Liver (tissue), 9 donors: ENCODE data around the gene NFATC1. TPM values are rescaled to one million over a fixed set of nuclear protein-coding genes. Genes with fewer than 3 reads are reported as not detected.

ENCODE experiments used
- DNase-seq: peaks from one replicate; pipeline ENCODE4 v3.0.0-alpha.2; 2017; ENCODE audit warnings: low spot score
- H3K27ac ChIP-seq, 2 donors: one replicate each; pipeline ENCODE4 v1.7.0; 2013; ENCODE audit warnings: inconsistent platforms in 2 of 2, low read length in 2 of 2, control low read depth in 1 of 2, low read depth in 1 of 2, mild to moderate bottlenecking in 1 of 2
- H3K27me3 ChIP-seq, 4 donors: one replicate each; pipeline versions ENCODE4 v1.6.1 to v1.7.0; 2013; ENCODE audit warnings: low read length in 3 of 4, inconsistent platforms in 1 of 4, mild to moderate bottlenecking in 1 of 4, moderate library complexity in 1 of 4; ENCODE audit not compliant: control insufficient read depth in 4 of 4, insufficient read depth in 4 of 4
- H3K36me3 ChIP-seq, 4 donors: one replicate each; pipeline versions ENCODE4 v1.6.1 to v1.7.0; 2013; ENCODE audit warnings: low read length in 3 of 4, mild to moderate bottlenecking in 3 of 4, low read depth in 1 of 4, moderate library complexity in 1 of 4; ENCODE audit not compliant: control insufficient read depth in 4 of 4, insufficient read depth in 3 of 4
- H3K4me1 ChIP-seq, 4 donors: one replicate each; pipeline versions ENCODE4 v1.6.1 to v1.7.0; 2013; ENCODE audit warnings: low read length in 3 of 4, mild to moderate bottlenecking in 3 of 4, moderate library complexity in 1 of 4; ENCODE audit not compliant: control insufficient read depth in 4 of 4, insufficient read depth in 4 of 4
- H3K4me3 ChIP-seq, 3 donors: one replicate each; pipeline versions ENCODE4 v1.6.1 to v1.7.0; 2013; ENCODE audit warnings: low read length in 3 of 3, control low read depth in 1 of 3, low read depth in 1 of 3, mild to moderate bottlenecking in 1 of 3
- H3K9ac ChIP-seq, 2 donors: one replicate each; pipeline ENCODE4 v1.7.0; 2013; ENCODE audit warnings: low read length in 2 of 2, mild to moderate bottlenecking in 2 of 2, moderate library complexity in 2 of 2, control low read depth in 1 of 2, low read depth in 1 of 2
- H3K9me3 ChIP-seq, 4 donors: one replicate each; pipeline versions ENCODE4 v1.6.1 to v1.7.0; 2013; ENCODE audit warnings: low read length in 3 of 4; ENCODE audit not compliant: control insufficient read depth in 4 of 4
- ATF3 ChIP-seq: IDR thresholded peaks from 2 replicates; pipeline ENCODE4 v1.6.1; 2016; ENCODE audit warnings: antibody characterized with exemption
- CTCF ChIP-seq: fragments of 150-350 bp; IDR thresholded peaks from 2 replicates; pipeline ENCODE4 v1.5.1; 2017; ENCODE audit warnings: improper control_type of control experiment, low read depth, low read length; ENCODE audit not compliant: missing input control
- EGR1 ChIP-seq, 2 donors: IDR thresholded peaks; 2 replicates each; pipeline ENCODE4 v1.6.1; 2016 to 2018; ENCODE audit warnings: antibody characterized with exemption in 2 of 2, low read depth in 2 of 2
- FOXA1 ChIP-seq: IDR thresholded peaks from 2 replicates; pipeline ENCODE4 v1.6.1; 2016; ENCODE audit warnings: antibody characterized with exemption
- FOXA2 ChIP-seq: IDR thresholded peaks from 2 replicates; pipeline ENCODE4 v1.6.1; 2016; ENCODE audit warnings: antibody characterized with exemption
- GABPA ChIP-seq, 2 donors: IDR thresholded peaks in 1 of 2; conservative IDR thresholded peaks in 1 of 2; 2 replicates each; pipeline ENCODE4 v1.6.1; 2016; ENCODE audit warnings: antibody characterized with exemption in 2 of 2, mild to moderate bottlenecking in 1 of 2, moderate library complexity in 1 of 2
- HNF4A ChIP-seq, 2 donors: conservative IDR thresholded peaks; 2 replicates each; pipeline ENCODE4 v1.6.1; 2016; ENCODE audit warnings: antibody characterized with exemption in 2 of 2, mild to moderate bottlenecking in 2 of 2
- HNF4G ChIP-seq: IDR thresholded peaks from 2 replicates; pipeline ENCODE4 v1.6.1; 2016; ENCODE audit warnings: antibody characterized with exemption
- MAX ChIP-seq: IDR thresholded peaks from 2 replicates; pipeline ENCODE4 v1.6.1; 2016; ENCODE audit warnings: antibody characterized with exemption
- NR2F2 ChIP-seq: IDR thresholded peaks from 2 replicates; pipeline ENCODE4 v1.6.1; 2016; ENCODE audit warnings: antibody characterized with exemption
- RAD21 ChIP-seq, 2 donors: IDR thresholded peaks; 2 replicates each; pipeline ENCODE4 v1.6.1; 2016; ENCODE audit warnings: antibody characterized with exemption in 2 of 2, mild to moderate bottlenecking in 2 of 2
- REST ChIP-seq: IDR thresholded peaks from 2 replicates; pipeline ENCODE4 v1.6.1; 2016; ENCODE audit warnings: antibody characterized with exemption, mild to moderate bottlenecking
- RXRA ChIP-seq, 2 donors: IDR thresholded peaks; 2 replicates each; pipeline ENCODE4 v1.6.1; 2017 to 2018; ENCODE audit warnings: antibody characterized with exemption in 2 of 2, mild to moderate bottlenecking in 1 of 2
- SP1 ChIP-seq: IDR thresholded peaks from 2 replicates; pipeline ENCODE4 v1.6.1; 2018; ENCODE audit warnings: antibody characterized with exemption, mild to moderate bottlenecking
- TAF1 ChIP-seq: conservative IDR thresholded peaks from 2 replicates; pipeline ENCODE4 v1.6.1; 2016; ENCODE audit warnings: antibody characterized with exemption, mild to moderate bottlenecking
- YY1 ChIP-seq: IDR thresholded peaks from 2 replicates; pipeline ENCODE4 v1.6.1; 2016; ENCODE audit warnings: antibody characterized with exemption, mild to moderate bottlenecking
- ZBTB33 ChIP-seq: IDR thresholded peaks from 2 replicates; pipeline ENCODE4 v1.6.1; 2016; ENCODE audit warnings: antibody characterized with exemption
- WGBS: extraction: QIAGEN DNeasy Blood & Tissue Kit; methylation state at CpG from one replicate; pipeline ENCODE4 v1.1.7; 2013; 5-methylcytosine and 5-hydroxymethylcytosine counted together
- polyA plus RNA-seq, 2 donors: library from polyadenylated mRNA; stranded (reverse) in 1 of 2; unstranded in 1 of 2; fragments of 200-250 nt in 1 of 2; fragments of >200 nt in 1 of 2; fragmentation: Nextera tagmentation in 1 of 2; extraction: Ambion mirVana in 1 of 2; gene quantifications; one replicate each; pipeline versions ENCODE4 v1.2.1 to v1.2.3, GENCODE V29; 2013 to 2015
- total RNA-seq, 2 donors: library from RNA; depleted of rRNA; stranded (reverse); fragments of >200 nt; gene quantifications; one replicate each; pipeline ENCODE4 v1.2.3, GENCODE V29; 2014
- donor health status: healthy.
- donor health status: healthy.
- donor health status: healthy.
- donor health status: healthy.
- donor health status: healthy.

Gene NFATC1
- total and polyA plus RNA-seq, 4 donors, result 0.57 to 2.2 (median 1.3) TPM

GRCh38 chr18:79427368-79428225, 31.9 kb downstream of the NFATC1 start:
- no peak for DNase-seq
- no peak overlapping the region for H3K4me3 ChIP-seq
- no peak overlapping the region for H3K9ac ChIP-seq
- 89% methylated on average over 29 of the region's 29 CpGs for WGBS
- no peaks in the 10 kb centered on the region for H3K9me3 ChIP-seq
- TF ChIP-seq MAX (no peak), TAF1 (no peak), HNF4G (no peak), EGR1 (IDR thresholded peaks at IDR 0.05; ENCODE audit: low read depth in 2 of 2) (no peak), FOXA2 (no peak), HNF4A (conservative IDR thresholded peaks at IDR 0.05) (no peak), RXRA (IDR thresholded peaks at IDR 0.05) (no peak), ATF3 (no peak), SP1 (no peak), RAD21 (IDR thresholded peaks at IDR 0.05) (no peak), YY1 (no peak), REST (no peak), ZBTB33 (no peak), NR2F2 (no peak), GABPA (IDR thresholded peaks at IDR 0.05 in 1 of 2, conservative IDR thresholded peaks at IDR 0.05 in 1 of 2) (no peak), FOXA1 (no peak)
- no peaks in the 10 kb centered on the region for H3K4me1 ChIP-seq
- no peaks in the 10 kb centered on the region for H3K36me3 ChIP-seq
- H3K27me3 ChIP-seq, result no peaks in the 10 kb centered on the region
- H3K27ac ChIP-seq, result no peak overlapping the region

- Histone ChIP-seq H3K4me1 (no peaks in the 10 kb centered on the region), H3K4me3 (no peak overlapping the region), H3K9ac (no peak overlapping the region), H3K27me3 (no peaks in the 10 kb centered on the region), H3K36me3 (no peaks in the 10 kb centered on the region), H3K27ac (no peak overlapping the region), H3K9me3 (no peaks in the 10 kb centered on the region)
- 92% methylated on average over 10 of the region's 10 CpGs for WGBS
- DNase-seq, result no peak
- TF ChIP-seq CTCF (no peak), RXRA (IDR thresholded peaks at IDR 0.05) (no peak), GABPA (IDR thresholded peaks at IDR 0.05 in 1 of 2, conservative IDR thresholded peaks at IDR 0.05 in 1 of 2) (no peak), FOXA2 (no peak), ATF3 (no peak), MAX (no peak), EGR1 (IDR thresholded peaks at IDR 0.05; ENCODE audit: low read depth in 2 of 2) (no peak), YY1 (no peak), FOXA1 (no peak), ZBTB33 (no peak), HNF4G (no peak), HNF4A (conservative IDR thresholded peaks at IDR 0.05) (no peak), TAF1 (no peak), SP1 (no peak)
Measured at GRCh38 chr18:79428287-79428686, 32.6 kb downstream of the NFATC1 start.
